Activated CD4-positive, alpha-beta T cell treated with anti-CD3 and anti-CD28 coated beads for 1 hour (primary cell): ENCODE results near the gene TAOK1.
"Not testable (repeated sequence)": the region's sequence is repeated elsewhere in the genome, so short reads cannot be mapped to it uniquely, and the experiment has no call there.

ENCODE experiments used
- DNase-seq: peaks from one replicate; pipeline ENCODE4 v3.0.0-alpha.2; 2020

The TAOK1 gene

GRCh38 chr17:29555840-29556239 is 165.7 kb downstream of the TAOK1 start:
- no peak for DNase-seq

- no peak for DNase-seq
These were observed 167.0 kb downstream of the TAOK1 start for GRCh38 chr17:29557085-29557738.

- no peak for DNase-seq
These were observed 167.6 kb downstream of the TAOK1 start for GRCh38 chr17:29557739-29558116.

- DNase-seq, result not testable (repeated sequence)
These were observed 168.0 kb downstream of the TAOK1 start for GRCh38 chr17:29558139-29558538.

- DNase-seq, result no peak
These were observed 169.5 kb downstream of the TAOK1 start for GRCh38 chr17:29559640-29560039.

GRCh38 chr17:29560316-29560715 is 170.2 kb downstream of the TAOK1 start:
- no peak for DNase-seq

- DNase-seq, result no peak
These were observed 171.7 kb downstream of the TAOK1 start for GRCh38 chr17:29561554-29562517.

- no peak for DNase-seq
These were observed 172.5 kb downstream of the TAOK1 start for GRCh38 chr17:29562615-29563014.

- DNase-seq, result no peak
These were observed 173.7 kb downstream of the TAOK1 start for GRCh38 chr17:29563816-29564215.

- DNase-seq, result no peak
These were observed 175.7 kb downstream of the TAOK1 start for GRCh38 chr17:29565643-29566472.

- peak; percentile 36 for DNase-seq
These were observed 176.5 kb downstream of the TAOK1 start, which contains the start of gene ABHD15 for GRCh38 chr17:29566473-29567303. Gene ABHD15, minus strand, starts transcription at chr17:29567037. Its CDS starts 71 bp downstream, at chr17:29566966.

- no peak for DNase-seq
These were observed 177.1 kb downstream of the TAOK1 start for GRCh38 chr17:29567304-29567553.

GRCh38 chr17:29567554-29568330 is 177.6 kb downstream of the TAOK1 start:
- DNase-seq, result peak; percentile 60

GRCh38 chr17:29568331-29569244 is 178.4 kb downstream of the TAOK1 start, which contains the start of gene TP53I13:
Gene TP53I13, plus strand, starts transcription at chr17:29568701. Its CDS starts 58 bp downstream, at chr17:29568759.
- peak; percentile 86 for DNase-seq

GRCh38 chr17:29569245-29569950 is 179.2 kb downstream of the TAOK1 start:
- no peak for DNase-seq

GRCh38 chr17:29570521-29570920 is 180.4 kb downstream of the TAOK1 start:
- no peak for DNase-seq

- no peak for DNase-seq
These were observed 181.3 kb downstream of the TAOK1 start for GRCh38 chr17:29571486-29571882.

GRCh38 chr17:29571883-29572681 is 181.9 kb downstream of the TAOK1 start:
- DNase-seq, result no peak
